ENCODE data around the gene ADCY6.

The ADCY6 gene

DNA sequence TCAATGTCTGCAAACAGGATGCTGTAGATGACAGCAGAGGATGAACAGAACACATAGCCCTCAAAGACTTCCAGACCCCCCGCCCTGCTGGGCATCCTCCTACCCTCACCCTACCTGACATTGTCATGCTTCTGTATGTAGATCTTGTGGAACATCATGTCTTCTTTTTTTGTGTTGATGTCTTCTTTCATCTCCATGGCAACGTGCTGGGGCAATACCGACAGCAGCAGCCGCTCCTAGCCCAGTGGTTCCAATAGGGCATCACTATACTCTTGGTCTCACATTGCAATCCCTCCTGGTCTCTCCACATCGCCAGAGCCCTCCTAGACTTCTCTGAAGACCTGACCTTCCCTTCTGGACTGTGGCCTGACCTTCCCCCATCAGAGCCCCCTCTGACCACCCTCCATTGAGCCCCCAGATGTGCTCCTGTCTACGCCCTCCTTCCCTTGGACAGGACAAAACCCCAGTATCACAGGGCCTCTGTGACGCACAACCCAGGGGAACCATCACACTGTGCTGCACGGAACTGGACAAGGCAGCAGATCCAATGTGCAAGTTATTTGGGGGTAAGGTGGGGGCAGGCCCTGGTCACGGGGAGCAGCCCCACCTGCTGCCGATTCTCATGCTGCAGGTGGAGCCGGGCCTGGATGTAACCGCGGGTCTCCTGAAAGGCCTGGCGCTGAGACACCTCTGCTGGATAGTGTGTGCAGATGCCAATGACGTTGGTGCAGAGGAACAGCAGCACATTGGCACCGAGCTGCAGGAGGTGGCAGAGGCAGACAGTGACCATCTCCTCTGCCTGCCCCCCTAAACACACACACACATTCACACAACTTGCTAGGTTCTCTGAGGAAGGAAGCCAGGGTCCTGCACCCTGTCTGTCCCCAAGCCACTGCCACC, 11.1 kb downstream of the ADCY6 start:
- H3K4me3 ChIP-seq (replicated peaks; ENCODE audit: low read depth, low read length): no peak overlapping the region
- TF ChIP-seq, protein P1, sequence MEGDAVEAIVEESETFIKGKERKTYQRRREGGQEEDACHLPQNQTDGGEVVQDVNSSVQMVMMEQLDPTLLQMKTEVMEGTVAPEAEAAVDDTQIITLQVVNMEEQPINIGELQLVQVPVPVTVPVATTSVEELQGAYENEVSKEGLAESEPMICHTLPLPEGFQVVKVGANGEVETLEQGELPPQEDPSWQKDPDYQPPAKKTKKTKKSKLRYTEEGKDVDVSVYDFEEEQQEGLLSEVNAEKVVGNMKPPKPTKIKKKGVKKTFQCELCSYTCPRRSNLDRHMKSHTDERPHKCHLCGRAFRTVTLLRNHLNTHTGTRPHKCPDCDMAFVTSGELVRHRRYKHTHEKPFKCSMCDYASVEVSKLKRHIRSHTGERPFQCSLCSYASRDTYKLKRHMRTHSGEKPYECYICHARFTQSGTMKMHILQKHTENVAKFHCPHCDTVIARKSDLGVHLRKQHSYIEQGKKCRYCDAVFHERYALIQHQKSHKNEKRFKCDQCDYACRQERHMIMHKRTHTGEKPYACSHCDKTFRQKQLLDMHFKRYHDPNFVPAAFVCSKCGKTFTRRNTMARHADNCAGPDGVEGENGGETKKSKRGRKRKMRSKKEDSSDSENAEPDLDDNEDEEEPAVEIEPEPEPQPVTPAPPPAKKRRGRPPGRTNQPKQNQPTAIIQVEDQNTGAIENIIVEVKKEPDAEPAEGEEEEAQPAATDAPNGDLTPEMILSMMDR (IDR thresholded peaks at IDR 0.05; ENCODE audit: low read depth, low read length, missing control alignments): no peak
- DNase-seq (ENCODE audit: extremely low read depth, low read depth): no peak

DNA sequence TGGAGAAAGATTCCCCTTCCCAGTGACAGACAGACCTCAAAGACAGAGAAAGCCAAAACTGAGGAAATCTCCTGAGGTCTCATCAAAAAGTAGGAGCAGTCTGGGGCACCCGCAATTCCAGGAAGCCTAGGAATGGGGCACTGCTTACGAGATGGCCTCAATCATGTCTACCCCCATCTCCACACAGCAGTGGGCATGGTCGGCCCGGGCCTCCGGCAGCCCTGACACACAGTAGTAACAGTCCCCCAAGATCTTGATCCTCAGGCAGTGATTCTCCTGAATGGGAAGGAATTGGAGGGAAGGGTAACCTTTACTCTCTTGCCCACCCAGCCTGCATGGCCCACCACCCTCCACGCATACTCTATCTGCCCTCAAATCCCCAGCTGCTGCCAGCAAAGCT, 11.9 kb downstream of the ADCY6 start:
- TF ChIP-seq, protein P1 (IDR thresholded peaks at IDR 0.05; ENCODE audit: low read depth, low read length, missing control alignments): no peak
- no peak overlapping the region for H3K4me3 ChIP-seq (replicated peaks; ENCODE audit: low read depth, low read length)
- DNase-seq (ENCODE audit: extremely low read depth, low read depth): no peak

DNA sequence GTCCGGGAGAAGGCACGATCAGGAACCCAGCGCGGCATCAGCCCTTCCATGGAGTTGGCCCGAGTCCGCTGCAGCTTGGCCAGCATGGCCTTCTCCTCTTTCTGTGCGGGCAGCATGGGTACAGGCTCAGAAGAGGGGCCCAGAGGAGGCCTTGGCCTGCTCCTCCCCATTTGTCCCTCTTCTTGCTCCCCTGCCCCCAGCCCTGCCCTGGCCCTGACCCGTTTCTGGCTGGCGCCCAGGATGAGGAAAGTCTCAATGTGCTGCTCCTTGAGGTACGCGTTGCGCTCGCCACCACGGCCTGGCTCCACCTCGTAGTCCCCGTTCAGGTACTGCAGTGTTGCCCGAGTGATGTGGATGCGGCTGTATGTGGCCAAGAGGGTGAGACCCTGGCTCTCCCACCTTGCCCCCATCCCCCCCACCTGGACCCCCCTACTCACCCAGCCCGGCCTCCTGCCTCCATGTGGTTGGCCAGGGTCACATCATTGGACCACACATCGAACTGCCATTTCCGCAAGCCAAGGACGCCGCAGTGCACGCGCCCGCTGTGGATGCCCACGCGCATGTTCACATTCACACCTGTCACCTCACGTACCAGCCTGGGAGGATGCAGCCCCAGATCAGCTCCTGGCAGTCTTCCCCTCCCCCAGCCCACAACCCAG, 12.8 kb downstream of the ADCY6 start:
- no peak overlapping the region for H3K4me3 ChIP-seq (replicated peaks; ENCODE audit: low read depth, low read length)
- no peak for DNase-seq (ENCODE audit: extremely low read depth, low read depth)
- TF ChIP-seq, protein P1 (IDR thresholded peaks at IDR 0.05; ENCODE audit: low read depth, low read length, missing control alignments): no peak

DNA sequence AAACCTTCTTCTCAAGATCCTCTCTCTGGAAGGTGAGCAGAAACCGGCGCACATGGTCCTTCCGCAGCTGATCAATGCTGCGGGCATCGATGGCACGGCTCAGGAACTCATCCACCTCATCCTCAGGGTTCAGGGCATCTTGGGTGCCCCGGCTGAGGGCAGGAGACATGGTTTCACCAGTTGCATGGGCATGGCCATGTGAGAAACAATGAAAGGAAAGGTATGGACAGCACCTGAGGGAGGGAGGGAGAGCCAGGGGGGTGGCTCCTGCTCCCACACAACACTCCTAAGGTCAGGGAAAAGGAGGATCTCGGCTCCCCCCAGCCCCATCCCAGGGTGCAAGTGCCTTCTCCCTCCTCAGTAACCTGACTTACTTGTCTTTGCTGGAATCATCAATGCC, 13.6 kb downstream of the ADCY6 start:
- TF ChIP-seq, protein P1 (IDR thresholded peaks at IDR 0.05; ENCODE audit: low read depth, low read length, missing control alignments): no peak
- DNase-seq (ENCODE audit: extremely low read depth, low read depth): no peak
- H3K4me3 ChIP-seq (replicated peaks; ENCODE audit: low read depth, low read length): no peak overlapping the region

DNA sequence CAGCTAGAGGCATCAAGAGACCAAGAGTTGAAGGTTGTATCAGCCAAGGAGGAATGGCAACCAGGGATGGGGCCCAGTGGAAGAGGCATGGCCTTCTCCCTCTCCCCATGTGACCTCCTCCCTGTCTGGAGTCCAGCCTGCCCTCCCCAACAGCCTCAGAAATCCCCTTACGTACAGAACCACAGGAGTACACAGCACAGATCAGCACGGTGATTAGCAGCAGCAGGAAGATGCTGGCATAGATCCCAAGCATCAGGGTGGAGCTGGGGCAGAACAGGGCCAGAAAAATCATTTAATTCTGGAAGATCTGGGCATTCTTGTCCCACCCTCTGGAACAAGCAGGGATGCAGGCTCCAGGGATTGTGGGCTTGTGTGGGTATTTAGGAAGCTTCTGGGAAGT, 14.4 kb downstream of the ADCY6 start:
- TF ChIP-seq, protein P1 (IDR thresholded peaks at IDR 0.05; ENCODE audit: low read depth, low read length, missing control alignments): no peak
- H3K4me3 ChIP-seq (replicated peaks; ENCODE audit: low read depth, low read length): no peak overlapping the region
- DNase-seq (ENCODE audit: extremely low read depth, low read depth): no peak

DNA sequence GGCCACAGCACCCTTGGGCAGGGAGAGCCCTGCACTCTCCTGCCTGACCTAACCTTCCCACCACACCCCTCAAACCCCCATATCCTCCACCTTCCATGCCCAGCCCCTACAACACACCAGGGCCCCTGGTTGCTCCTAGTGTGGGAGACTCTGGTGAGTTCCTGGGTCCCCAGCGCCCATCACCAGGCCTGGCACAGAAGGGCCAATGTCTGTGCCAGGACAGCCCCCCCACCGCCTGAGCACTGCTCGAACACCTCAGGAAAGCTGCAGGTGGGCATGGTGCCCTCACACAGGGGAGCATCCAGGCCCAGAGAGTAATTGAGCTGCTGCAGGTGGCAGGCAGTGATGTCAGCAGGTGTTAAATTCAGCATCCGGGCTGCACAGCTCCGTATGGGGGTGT, 15.2 kb downstream of the ADCY6 start:
- H3K4me3 ChIP-seq (replicated peaks; ENCODE audit: low read depth, low read length): no peak overlapping the region
- TF ChIP-seq, protein P1 (IDR thresholded peaks at IDR 0.05; ENCODE audit: low read depth, low read length, missing control alignments): no peak
- DNase-seq (ENCODE audit: extremely low read depth, low read depth): no peak
